HG02571 (cell line): ENCODE results near the gene OGN.

Experiments
- ATAC-seq: cut with Tn5 transposase; IDR thresholded peaks from one replicate; pipeline ENCODE4 v1.9.1; 2021; ENCODE audit warnings: mild to moderate bottlenecking, moderate library complexity; ENCODE audit not compliant: unreplicated experiment

Gene OGN

GRCh38 chr9:92406477-92406876, 2.1 kb upstream of the OGN start:
- ATAC-seq, result peak; percentile 53

- no peak for ATAC-seq
Measured at GRCh38 chr9:92405818-92406217, 1.4 kb upstream of the OGN start.

GRCh38 chr9:92402826-92403745, 1.3 kb downstream of the OGN start:
- ATAC-seq, result no peak

GRCh38 chr9:92402360-92402759, 2.0 kb downstream of the OGN start:
- no peak for ATAC-seq

- no peak for ATAC-seq
Measured at GRCh38 chr9:92397853-92398252, 6.5 kb downstream of the OGN start.

- no peak for ATAC-seq
Measured at GRCh38 chr9:92395617-92396016, 8.8 kb downstream of the OGN start.

- no peak for ATAC-seq
Measured at GRCh38 chr9:92393686-92394085, 10.7 kb downstream of the OGN start.

GRCh38 chr9:92392690-92393089, 11.7 kb downstream of the OGN start:
- ATAC-seq, result no peak

- ATAC-seq, result no peak
Measured at GRCh38 chr9:92385953-92386352, 18.4 kb downstream of the OGN start.

- ATAC-seq, result no peak
Measured at GRCh38 chr9:92385477-92385876, 18.9 kb downstream of the OGN start.

- no peak for ATAC-seq
Measured at GRCh38 chr9:92385001-92385400, 19.4 kb downstream of the OGN start.

- no peak for ATAC-seq
Measured at GRCh38 chr9:92384375-92384774, 20.0 kb downstream of the OGN start.

- no peak for ATAC-seq
Measured at GRCh38 chr9:92381775-92382174, 22.6 kb downstream of the OGN start.

- ATAC-seq, result no peak
Measured at GRCh38 chr9:92380603-92381002, 23.8 kb downstream of the OGN start.

GRCh38 chr9:92378865-92379560, 25.4 kb downstream of the OGN start:
- no peak for ATAC-seq

GRCh38 chr9:92377876-92378275, 26.5 kb downstream of the OGN start:
- ATAC-seq, result no peak

GRCh38 chr9:92373167-92373566, 31.2 kb downstream of the OGN start:
- no peak for ATAC-seq

GRCh38 chr9:92369075-92369474, 35.3 kb downstream of the OGN start:
- no peak for ATAC-seq

GRCh38 chr9:92360083-92360482, 44.3 kb downstream of the OGN start:
- no peak for ATAC-seq

GRCh38 chr9:92359394-92359995, 44.9 kb downstream of the OGN start:
- no peak for ATAC-seq

- no peak for ATAC-seq
Measured at GRCh38 chr9:92353051-92353450, 51.3 kb downstream of the OGN start.

GRCh38 chr9:92350740-92351133, 53.6 kb downstream of the OGN start:
- no peak for ATAC-seq
